ENCODE measurements around the gene PALLD.
A peak's percentile ranks its signal among the peaks of the same experiment; 100 is the strongest.

PALLD gene

GRCh38 chr4:168560184-168561180 lies 63.6 kb downstream of the PALLD start:
- no peak for DNase-seq

- no peak for DNase-seq
These were observed 65.3 kb downstream of the PALLD start for GRCh38 chr4:168562041-168562571.

- no peak for DNase-seq
These were observed 67.2 kb downstream of the PALLD start for GRCh38 chr4:168564023-168564422.

GRCh38 chr4:168565130-168565529 lies 68.3 kb downstream of the PALLD start:
- DNase-seq, result no peak

- no peak for DNase-seq
These were observed 69.9 kb downstream of the PALLD start for GRCh38 chr4:168566726-168567125.

- no peak for DNase-seq
These were observed 72.4 kb downstream of the PALLD start for GRCh38 chr4:168569066-168569930.

- DNase-seq, result no peak
These were observed 73.1 kb downstream of the PALLD start for GRCh38 chr4:168569931-168570276.

GRCh38 chr4:168570466-168570865 lies 73.6 kb downstream of the PALLD start:
- DNase-seq, result no peak

- no peak for DNase-seq
These were observed 75.2 kb downstream of the PALLD start for GRCh38 chr4:168572002-168572401.

GRCh38 chr4:168573870-168574269 lies 77.0 kb downstream of the PALLD start:
- no peak for DNase-seq

GRCh38 chr4:168574581-168575295 lies 77.9 kb downstream of the PALLD start:
- no peak for DNase-seq

GRCh38 chr4:168575473-168575872 lies 78.6 kb downstream of the PALLD start:
- no peak for DNase-seq

GRCh38 chr4:168577624-168578023 lies 80.8 kb downstream of the PALLD start:
- no peak for DNase-seq

- no peak for DNase-seq
These were observed 83.4 kb downstream of the PALLD start for GRCh38 chr4:168580228-168580627.

- no peak for DNase-seq
These were observed 87.5 kb downstream of the PALLD start for GRCh38 chr4:168584321-168584771.

GRCh38 chr4:168585168-168586091 lies 88.6 kb downstream of the PALLD start:
- peak in 1 of 5 donors; percentile 2 for DNase-seq

GRCh38 chr4:168586926-168587325 lies 90.1 kb downstream of the PALLD start:
- no peak for DNase-seq

GRCh38 chr4:168587411-168588125 lies 90.7 kb downstream of the PALLD start:
- DNase-seq, result no peak

GRCh38 chr4:168588916-168589531 lies 92.2 kb downstream of the PALLD start:
- DNase-seq, result no peak

- DNase-seq, result no peak
These were observed 95.8 kb downstream of the PALLD start for GRCh38 chr4:168592676-168593075.

Measured in T-helper 1 cell (primary cell).